ENCODE data around the gene ARAP1.

- TF ChIP-seq CTCF (IDR thresholded peaks at IDR 0.05) (no peak), POLR2A (IDR thresholded peaks at IDR 0.05) (no peak)
These were observed 30.5 kb downstream of the ARAP1 start for GRCh38 chr11:72721689-72722049.
